NCI-H1105 treated with DMSO at 0.1 percent for 48 hours (cell line): ENCODE results near the gene CCM2.
A peak's percentile ranks its signal among the peaks of the same experiment; 100 is the strongest.

Source experiments
- DNase-seq: peaks from one replicate; lab custom pipeline; 2025; lab: John Stamatoyannopoulos, UW

Gene CCM2

DNA sequence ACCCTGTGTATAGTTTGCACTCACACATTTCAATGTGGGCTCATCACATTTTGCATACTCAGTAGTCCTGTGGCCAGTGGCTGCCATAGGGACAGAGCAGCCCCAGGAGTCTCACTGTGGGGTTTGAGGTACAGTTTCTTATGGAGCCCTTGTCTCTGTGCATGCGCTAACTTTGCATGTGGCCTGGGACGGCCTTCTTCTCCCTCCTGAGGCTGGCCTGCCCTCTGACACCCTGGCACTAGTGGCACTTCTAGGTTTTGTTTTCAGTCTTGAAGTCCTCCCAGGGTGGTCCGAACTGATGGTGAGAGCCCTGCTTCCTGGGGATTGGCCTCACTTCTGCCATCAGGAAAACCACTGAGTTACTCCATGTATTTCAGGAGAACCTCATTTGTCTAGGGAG lies 67.6 kb downstream of the CCM2 start:
- no peak for DNase-seq

DNA sequence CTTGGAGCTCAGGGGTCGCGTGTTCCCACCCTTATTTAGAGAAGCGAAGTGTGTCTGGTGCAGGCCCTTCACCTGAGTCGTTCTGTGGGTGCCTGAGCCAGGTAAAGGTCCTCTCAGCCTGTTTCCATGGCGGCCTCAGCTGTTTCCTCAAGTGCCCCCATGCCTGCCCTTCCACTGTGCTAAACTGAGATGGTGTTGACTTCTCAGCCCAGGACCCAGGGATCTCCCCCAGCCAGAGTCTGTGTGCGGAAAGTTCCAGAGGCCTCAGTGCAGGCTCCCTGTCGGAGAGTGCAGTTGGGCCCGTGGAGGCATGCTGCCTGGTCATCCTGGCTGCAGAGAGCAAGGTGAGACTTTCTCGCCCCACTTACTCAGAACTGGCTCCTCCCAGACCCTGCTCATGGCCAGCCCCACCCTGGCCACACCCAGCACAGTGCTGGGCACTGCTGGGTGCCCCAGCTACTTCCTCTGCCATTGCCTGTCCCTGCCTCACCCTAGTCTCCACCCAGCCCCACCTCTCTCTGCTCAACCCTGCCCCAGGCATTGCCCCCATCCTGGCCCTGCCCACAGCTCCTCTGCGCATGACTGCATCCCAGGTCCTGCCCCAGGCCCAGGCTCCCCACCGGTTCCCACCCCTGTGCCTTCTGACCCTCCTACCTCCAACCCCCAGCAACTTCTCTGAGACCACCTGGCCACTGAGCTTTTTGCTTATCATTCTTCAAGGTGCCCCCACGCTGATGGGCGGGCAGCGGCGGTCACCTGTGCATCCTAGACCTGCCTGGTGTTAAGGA lies 68.4 kb downstream of the CCM2 start:
- DNase-seq = no peak

DNA sequence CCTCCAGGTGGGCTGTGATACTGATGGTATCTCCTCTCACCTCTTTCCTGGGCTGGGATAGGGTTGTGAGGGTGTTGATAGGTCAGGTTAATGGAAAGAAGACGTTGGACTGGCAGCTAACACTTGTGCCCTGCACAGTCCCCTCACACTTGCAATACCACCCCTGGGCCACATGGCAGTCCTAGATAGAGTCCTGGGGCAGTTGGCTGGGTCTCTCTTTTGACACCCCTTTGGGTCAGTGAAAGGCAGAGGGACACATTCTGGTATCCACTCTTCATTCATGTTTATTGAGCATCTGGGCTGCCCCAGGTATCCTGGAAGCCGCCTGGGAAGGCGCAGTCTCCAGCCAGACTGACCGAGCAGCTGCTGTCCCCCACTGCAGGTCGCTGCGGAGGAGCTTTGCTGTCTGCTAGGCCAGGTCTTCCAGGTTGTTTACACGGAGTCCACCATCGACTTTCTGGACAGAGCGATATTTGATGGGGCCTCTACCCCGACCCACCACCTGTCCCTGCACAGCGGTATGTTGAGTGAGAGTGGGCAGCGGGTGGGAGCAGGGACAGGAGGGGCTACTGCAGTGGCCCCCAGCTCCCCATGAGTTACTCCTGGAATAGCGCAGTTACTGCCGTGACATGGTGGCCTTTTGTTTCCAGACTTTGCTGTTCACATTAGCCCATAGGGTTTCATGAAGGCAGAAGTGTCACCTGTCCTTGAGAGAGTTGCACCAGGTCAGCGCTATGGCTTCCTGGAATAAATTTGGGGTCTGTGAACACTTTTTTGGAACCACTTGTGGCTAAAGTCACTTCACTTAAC lies 69.6 kb downstream of the CCM2 start:
- no peak for DNase-seq

DNA sequence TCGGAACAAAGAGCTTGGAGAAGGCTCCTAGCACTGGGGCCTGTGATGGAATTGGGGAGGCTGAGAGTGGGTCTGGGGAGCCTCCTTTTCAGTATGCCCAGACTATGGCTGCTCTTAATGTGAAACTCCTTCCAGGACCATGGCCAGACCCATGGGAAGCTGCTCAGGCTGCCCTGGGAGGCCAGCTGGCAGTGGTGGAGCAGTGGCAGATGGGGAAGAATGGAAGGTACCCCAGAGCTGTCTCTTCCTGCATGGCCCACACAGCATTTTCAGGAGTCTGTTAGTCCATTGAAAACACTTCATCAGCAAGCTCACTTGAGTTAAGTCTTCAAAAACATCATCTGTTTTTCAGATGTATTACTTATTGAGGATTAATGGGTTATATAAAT lies 70.2 kb downstream of the CCM2 start:
- DNase-seq = no peak

DNA sequence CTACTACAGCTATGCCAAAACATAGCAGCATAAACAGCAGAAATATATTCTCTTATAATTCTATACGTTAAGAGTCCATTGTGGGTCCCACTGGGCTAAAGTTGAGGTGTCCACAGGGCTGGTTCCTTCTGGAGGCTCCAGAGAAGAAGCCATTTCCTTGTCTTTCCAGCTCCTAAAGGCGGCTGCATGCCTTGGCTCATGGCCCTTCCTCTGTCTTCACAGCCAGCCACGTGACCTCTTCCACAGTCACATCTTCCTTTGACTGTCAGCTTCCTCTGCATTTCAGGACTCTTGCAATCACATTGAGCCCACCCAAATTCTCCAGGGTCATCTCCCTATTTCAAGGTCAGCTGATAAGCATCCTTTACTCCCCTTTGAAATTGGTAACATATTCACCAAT lies 71.5 kb downstream of the CCM2 start:
- no peak for DNase-seq

DNA sequence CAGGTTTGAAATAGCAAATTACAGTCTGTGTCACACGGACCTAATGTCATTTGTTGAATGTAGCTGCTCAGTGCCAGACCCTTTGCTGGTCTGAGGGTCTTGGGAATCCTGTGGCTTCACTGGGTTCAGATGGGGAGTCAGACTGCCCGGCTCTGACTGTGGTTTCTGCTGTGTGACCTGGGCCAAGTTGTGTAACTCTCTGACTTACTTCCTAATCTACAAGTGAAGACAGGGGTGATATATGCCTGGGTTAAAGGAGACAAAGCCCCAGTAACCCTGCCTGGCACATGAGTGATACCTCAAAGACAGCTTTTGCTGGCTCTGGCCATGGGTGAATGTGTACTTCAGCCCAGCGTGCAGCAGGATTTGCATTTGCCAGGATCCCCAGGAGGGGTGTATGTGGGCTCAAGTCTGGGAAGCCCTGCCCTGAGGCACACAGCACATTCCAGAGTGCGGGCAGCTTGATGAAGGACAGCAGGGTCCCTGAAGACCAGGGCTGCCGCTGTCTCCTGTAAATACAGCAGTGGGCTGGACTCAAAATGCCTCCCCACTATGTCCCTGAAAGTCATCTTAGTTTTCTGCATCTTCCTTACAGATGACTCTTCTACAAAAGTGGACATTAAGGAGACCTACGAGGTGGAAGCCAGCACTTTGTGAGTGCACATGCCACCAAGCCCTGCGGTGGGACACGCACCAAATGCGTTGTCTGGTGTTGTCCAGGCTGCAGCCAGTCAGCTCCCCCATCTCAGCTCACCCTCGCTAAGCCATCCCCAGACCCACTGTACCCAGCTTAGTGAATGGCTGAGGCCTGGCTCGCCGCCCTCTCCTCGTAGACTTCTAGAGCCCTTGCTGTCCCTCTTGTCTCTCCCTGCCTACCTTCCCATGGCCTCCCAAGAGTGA lies 72.4 kb downstream of the CCM2 start:
- no peak for DNase-seq

DNA sequence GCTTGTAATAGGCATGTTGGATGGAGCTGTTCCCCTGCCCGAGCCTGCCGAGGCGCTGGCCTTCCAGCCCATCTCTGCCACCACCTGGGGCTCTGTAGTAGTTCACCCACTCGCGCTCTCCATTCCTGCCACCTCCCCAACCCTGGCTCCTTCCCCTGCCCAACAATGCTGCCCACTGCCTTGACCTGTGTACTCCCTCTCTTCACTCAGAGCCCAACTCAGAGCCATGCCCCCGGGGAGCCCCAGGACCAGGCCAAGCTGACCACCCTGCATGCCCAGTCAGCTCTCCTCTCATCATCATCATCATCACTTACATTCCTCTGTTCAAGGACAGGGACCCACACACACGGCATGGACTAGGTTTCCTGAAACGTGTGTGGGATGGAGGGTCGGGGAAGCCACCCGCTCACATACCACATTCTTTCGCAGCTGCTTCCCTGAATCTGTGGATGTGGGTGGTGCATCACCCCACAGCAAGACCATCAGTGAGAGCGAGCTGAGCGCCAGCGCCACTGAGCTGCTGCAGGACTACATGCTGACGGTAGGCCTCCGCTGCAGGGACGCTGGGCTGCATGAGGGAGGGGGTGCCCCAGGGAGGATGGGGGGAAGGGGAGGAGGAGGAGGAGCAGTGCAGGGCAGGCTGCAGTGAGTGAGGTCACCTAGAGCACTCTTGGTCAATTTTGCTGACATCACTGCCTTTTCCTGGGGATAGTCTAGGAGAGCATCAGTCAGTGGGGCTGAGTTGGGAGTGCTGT lies 73.2 kb downstream of the CCM2 start:
- no peak for DNase-seq

DNA sequence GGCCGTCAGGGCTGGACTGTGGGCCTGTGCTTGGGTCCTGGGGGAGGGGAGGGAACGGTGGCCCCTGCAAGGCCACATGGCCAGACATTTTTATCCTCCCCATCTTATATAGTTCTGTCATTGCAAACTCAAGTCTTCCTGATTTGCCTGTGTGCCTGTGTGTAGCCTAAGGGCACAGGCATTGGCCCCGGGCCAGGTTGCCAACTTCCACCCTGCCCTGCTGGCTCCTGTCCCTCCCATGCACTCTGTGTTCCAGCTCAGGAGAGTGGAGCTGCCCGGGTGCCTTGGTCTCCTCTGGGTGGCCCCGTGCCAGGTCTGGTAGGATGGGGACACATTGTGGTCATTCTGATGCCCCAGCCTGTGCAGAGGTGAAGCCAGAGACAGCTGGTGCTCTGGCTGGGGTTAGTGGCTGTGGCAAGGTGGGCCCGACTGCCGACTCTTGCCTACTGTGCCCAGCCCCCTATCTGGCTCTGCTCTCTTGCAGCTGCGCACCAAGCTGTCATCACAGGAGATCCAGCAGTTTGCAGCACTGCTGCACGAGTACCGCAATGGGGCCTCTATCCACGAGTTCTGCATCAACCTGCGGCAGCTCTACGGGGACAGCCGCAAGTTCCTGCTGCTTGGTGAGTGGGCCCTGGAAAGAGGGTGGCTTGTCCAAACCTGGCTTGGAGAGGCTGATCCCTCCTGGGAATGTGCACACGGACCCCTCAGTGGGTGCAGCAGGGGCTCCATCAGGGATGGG lies 74.0 kb downstream of the CCM2 start:
- DNase-seq = peak; percentile 16

DNA sequence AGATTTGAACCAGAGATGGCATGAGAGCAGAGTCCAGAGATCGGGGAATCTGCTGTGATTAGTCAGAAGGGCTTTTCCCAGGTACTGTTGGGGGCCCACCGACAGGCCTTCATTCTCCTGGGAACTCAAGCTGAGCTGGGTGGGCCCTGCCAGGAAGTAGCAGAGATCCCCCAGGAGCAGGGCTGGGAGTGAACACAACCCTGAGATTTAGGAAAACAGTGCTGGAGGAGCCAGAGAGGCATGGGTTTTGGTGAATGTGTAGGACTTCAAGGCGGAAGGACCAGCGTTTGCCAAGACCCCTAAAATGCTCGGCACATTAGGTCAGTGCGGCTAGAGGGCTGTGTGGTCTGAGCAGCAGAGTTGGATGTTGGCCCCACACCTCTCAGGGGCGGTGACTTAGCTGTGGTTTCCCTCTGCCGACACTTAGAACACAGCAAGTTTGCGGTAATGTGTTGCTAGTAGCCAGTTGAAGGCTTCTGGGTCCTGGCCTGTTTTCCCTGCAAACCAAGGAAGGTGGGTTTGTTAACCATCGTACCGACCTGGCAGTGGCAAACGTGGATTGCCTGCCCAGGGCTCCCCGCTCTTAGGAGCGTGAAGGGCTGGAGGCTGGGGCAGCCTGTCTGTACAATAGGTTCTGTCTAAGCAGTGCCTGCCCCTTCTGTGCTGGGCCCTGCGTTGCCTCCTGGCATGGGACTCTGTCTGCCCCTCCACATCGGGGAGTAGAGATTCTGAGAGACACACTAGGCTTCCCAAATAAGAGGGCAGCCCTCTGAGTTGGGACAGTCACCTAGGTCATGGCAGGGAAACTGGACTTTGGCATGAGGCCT lies 74.7 kb downstream of the CCM2 start:
- DNase-seq = no peak

DNA sequence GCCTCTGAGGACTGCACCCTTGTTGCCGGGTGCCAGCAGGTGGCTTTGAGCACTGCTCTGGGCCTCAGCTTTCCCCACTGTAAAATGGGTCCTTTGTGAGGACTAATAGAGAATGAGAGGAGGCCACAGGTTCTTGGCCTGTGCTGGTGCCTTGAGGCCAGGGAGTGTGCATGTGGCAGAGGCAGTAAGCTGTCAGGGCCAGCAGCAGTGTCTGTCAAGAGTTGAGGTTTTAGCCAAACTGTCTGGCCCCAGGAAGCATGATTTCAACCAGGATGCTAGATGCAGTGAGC lies 75.3 kb downstream of the CCM2 start:
- no peak for DNase-seq

DNA sequence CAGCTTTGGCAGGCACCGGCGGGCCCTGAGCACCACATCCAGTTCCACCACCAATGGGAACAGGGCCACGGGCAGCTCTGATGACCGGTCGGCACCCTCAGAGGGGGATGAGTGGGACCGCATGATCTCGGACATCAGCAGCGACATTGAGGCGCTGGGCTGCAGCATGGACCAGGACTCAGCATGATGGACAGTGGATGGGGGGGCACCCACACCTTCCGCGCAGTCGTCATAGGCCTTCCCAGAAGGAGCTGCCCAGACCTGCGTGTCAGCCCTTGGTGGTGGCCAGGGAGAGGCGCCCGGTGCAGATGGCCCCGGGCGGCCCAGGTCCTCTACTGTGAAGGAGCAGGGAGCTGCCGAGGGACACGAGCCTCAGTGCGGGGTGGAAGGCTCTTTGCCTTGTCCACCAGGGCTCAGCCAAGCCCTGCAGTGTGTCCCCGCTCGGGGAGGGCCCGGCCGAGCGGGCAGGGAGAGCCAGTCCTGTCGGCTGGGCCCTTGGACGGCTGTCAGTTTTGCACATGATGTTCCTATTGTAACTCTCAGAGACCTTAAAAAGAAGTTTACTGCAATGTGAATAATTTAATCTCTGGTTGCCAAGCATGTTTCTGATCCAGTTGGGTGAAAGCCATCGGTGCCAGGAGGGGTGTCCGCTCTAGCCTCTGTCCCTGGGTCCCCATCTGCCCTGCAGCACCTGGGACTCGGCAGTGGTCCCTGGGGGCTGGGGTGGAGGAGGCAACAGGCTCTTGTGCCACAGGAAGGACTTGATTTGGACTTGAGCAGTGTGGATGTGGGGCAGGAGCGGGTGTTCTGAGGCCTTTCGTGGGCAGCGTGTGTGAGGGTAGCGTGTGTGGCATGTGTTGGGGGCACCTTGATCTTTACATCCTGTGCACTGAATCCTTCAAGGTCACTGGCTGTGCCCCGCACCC lies 76.1 kb downstream of the CCM2 start:
- no peak for DNase-seq

DNA sequence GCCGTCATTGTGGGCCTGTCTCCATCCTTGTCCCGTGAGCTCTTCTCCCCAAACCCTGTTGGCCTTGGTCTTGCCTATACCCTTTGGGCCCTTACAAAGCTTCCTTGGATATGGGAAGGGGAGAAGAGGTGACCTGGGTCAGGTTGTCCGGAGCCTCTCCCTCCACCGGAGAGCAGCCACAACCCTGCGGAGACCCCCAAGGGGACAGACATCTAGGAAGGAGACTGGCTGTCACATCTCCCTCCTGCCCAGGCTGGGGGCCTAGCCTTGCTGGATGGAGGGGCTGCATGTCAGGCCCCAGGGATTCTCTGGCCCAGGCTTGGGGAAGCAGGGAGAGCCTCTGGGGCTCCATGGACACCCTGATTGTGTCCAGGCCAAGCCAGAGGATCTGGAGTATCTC lies 76.9 kb downstream of the CCM2 start:
- DNase-seq = no peak

DNA sequence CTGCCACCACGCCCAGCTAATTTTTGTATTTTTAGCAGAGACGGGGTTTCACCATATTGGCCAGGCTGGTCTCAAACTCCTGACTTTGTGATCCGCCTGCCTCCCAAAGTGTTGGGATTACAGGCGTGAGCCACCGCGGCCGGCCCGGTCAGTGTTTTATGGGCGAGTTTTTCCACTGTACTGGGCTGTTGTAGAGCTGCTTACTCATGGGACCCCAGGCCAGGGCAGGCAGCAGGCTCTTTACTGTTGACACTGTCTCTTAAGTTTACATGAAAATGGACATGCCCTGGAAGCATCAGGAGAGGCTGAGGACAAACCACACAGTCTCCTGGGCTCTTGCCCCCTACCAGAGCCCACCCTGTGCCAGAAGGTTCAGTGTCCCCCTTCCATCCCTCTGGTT lies 77.6 kb downstream of the CCM2 start:
- DNase-seq = no peak

DNA sequence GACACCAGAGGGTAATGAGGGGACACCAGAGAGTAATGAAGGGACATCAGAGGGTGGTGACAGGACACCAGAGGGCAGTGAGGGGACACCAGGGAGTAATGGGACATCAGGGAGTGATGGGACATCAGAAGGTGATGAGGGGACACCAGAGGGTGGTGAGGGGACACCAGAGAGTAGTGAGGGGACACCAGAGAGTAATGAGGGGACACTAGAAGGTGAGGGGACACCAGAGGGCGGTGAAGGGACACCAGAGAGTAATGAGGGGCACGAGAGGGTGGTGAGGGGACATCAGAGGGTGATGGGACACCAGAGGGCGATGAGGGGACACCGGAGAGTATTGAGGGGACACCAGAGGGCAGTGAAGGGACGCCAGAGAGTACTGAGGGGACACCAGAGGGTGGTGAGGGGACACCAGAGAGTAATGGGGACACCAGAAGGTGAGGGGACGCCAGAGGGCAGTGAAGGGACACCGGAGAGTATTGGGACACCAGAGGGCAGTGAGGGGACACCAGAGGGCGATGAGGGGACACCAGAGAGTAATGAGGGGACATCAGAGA lies 78.2 kb downstream of the CCM2 start:
- DNase-seq = no peak

DNA sequence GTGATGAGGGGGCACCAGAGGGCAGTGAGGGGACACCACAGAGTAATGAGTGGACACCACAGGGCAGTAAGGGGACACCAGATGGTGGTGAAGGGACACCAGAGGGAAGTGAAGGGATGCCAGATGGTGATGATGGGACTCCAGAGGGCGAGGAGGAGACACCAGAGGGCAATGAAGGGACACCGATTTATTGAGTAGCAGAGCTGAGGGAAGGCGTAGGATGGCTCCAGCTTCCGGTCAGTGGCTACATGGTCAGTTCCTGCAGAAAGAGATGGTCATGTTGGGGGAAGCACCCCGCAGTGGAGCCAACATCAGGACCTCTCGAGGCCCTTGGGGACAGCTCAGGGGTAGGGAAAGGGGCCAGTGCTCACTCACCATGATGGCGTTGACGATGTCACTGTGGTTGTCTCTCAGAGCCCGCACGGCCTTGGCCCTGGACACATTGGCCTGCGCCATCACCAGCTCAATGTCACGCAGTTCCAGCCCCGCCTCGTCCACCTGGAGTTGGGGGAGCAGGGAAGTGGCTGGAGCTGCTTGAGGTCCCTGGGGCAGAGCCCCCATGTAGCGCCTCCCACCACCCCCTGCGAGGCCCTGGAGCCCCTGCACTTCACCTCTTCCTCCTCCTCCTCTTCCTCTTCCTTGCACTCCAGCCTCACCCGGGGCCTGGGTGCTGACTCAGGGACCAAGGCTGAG lies 80.4 kb downstream of the CCM2 start:
- no peak for DNase-seq

DNA sequence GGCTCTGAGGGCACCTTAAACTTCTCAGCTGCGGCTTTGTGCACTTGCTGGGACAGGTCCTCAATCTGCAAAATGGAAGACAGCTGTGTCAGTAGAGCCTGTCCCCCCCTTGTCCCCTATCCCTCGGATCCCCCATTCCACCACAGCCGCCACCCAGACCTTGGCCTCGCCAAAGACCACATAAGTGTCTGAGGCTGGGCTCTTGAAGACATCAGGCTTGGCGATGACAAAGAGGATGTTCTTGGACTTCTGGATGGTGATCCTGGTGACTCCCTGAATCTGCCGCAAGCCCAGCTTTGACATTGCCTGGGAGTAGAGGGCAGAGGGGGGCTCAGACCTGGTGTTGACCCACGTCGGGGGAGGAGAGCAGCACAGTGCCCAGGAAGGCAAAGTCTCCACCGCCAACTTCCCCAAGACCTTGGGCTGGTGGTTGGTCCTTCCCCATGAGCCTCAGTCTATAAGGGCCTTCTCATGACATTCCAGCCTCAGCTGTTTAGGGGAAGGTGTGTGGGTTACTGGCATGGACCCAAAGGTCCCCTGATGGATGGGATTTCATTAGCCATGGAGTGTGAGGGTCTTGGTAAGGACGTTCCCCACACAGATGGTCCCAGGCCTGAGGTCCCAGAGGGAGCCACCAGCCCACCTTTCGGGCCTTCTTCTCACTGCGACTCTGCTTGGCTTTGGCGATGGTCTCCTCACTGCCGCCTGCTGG lies 81.1 kb downstream of the CCM2 start:
- no peak for DNase-seq

DNA sequence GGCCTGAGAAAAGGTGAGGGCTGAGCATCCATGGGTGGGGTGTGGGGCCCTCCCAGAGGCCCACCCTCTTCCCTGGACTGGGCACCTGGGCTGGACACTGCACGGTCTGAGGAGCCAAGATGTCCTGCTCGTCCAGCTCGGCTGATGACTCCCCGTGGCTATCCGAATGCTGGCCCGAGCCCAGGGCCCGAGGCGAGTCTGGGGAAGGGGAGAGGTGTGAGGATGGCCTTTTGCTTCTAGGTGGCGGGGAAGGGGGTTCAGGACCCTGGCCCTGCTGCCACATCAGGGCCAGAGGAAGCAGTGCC lies 81.6 kb downstream of the CCM2 start:
- DNase-seq = no peak
